ENCODE measurements around the gene SLCO2B1. TPM values are rescaled to one million over a fixed set of nuclear protein-coding genes. Genes with fewer than 3 reads are reported as not detected.
A peak's percentile ranks its signal among the peaks of the same experiment; 100 is the strongest.

The SLCO2B1 gene
- total RNA-seq, 1 experiment from 2014 or later, result not detected

GRCh38 chr11:75191330-75191717, 40.4 kb downstream of the SLCO2B1 start:
- no peak overlapping the region for H4K5ac ChIP-seq (ENCODE audit: insufficient read length, low read depth, low read length)
- no peak overlapping the region for H3K4me2 ChIP-seq (ENCODE audit: insufficient read depth, insufficient read length, low read length)
- no peak overlapping the region for H2BK15ac ChIP-seq (ENCODE audit: low read depth, low read length)
- no peaks in the 10 kb centered on the region for H3K79me2 ChIP-seq (ENCODE audit: insufficient read depth, low read length)
- no peak overlapping the region for H4K91ac ChIP-seq (ENCODE audit: insufficient read length, low read depth, low read length)
- H3K18ac ChIP-seq (ENCODE audit: insufficient read length, low read depth, low read length), result no peak overlapping the region
- H3K56ac ChIP-seq (ENCODE audit: insufficient read length, low read depth, low read length), result no peak overlapping the region
- no peak overlapping the region for H3K14ac ChIP-seq (ENCODE audit: insufficient read depth, low read length)
- no peak overlapping the region for H2BK120ac ChIP-seq (ENCODE audit: low read depth, low read length, poor library complexity, severe bottlenecking)
- no peak overlapping the region for H3K27ac ChIP-seq (ENCODE audit: insufficient read length, low read depth, low read length)
- no peak overlapping the region for H3K4ac ChIP-seq (ENCODE audit: low read depth, low read length)
- no peaks in the 10 kb centered on the region for H3K9me3 Mint-ChIP-seq
- H2BK5ac ChIP-seq (ENCODE audit: insufficient read length, low read length), result no peak overlapping the region
- H3K27ac Mint-ChIP-seq, result peak overlapping the region in 1 of 3 experiments; percentile 53; a peak in 3 of 7 replicates
- H2BK12ac ChIP-seq (ENCODE audit: insufficient read length, low read depth, low read length), result no peak overlapping the region
- no peak overlapping the region for H3T11ph ChIP-seq (ENCODE audit: low read length)
- H2AFZ ChIP-seq (ENCODE audit: low read length), result no peak overlapping the region
- H3K23ac ChIP-seq (ENCODE audit: insufficient read length, low read depth, low read length), result no peak overlapping the region
- no peaks in the 10 kb centered on the region for H3K36me3 Mint-ChIP-seq (ENCODE audit: insufficient read depth in 1 of 3, low read depth in 3 of 3)
- no peak for TF ChIP-seq CTCF (conservative IDR thresholded peaks at IDR 0.05)
- WGBS (ENCODE audit: extremely low coverage, insufficient read length, low lambda C conversion rate), result no CpG with 5 or more reads among the region's 3 CpGs
- H3K79me1 ChIP-seq (ENCODE audit: insufficient read depth, low read depth, low read length, poor library complexity, severe bottlenecking), result no peaks in the 10 kb centered on the region
- no peak overlapping the region for H4K8ac ChIP-seq (replicated peaks; ENCODE audit: insufficient read length, low read depth, low read length)
- H4K20me1 ChIP-seq (ENCODE audit: control insufficient read depth, insufficient read depth, insufficient read length), result no peaks in the 10 kb centered on the region
- no peak overlapping the region for H3K9ac ChIP-seq (ENCODE audit: extremely low read depth, insufficient read length, low read length)
- no peaks in the 10 kb centered on the region for H3K27me3 Mint-ChIP-seq (ENCODE audit: low read depth)
- DNase-seq, result no peak
- no peaks in the 10 kb centered on the region; the same call in 1 of the 2 replicates for H3K4me1 ChIP-seq (ENCODE audit: insufficient read depth, low read length)
- H2AK5ac ChIP-seq (ENCODE audit: insufficient read length, low read length), result no peak overlapping the region
- H3K9me3 ChIP-seq (ENCODE audit: control insufficient read depth, low read depth, low read length), result no peaks in the 10 kb centered on the region
- no peak overlapping the region for H2BK20ac ChIP-seq (ENCODE audit: low read depth, low read length, poor library complexity, severe bottlenecking)
- H3K27me3 ChIP-seq (ENCODE audit: insufficient read depth, low read length), result no peaks in the 10 kb centered on the region
- no peak overlapping the region for H3K4me3 Mint-ChIP-seq
- H3K23me2 ChIP-seq (ENCODE audit: insufficient read length, low read depth, low read length, poor library complexity, severe bottlenecking), result no peaks in the 10 kb centered on the region
- peaks cover 10 to 22% of the 10 kb centered on the region in 2 experiments for H3K4me1 Mint-ChIP-seq

Data from H9 (cell line).